Stomach (tissue), 9 donors: ENCODE measurements around the gene CFAP53. TPM values are rescaled to one million over a fixed set of nuclear protein-coding genes. Genes with fewer than 3 reads are reported as not detected.

Source experiments
- DNase-seq, 2 donors: peaks; one replicate each; pipeline versions ENCODE4 v3.0.0 to v3.0.0-alpha.2; 2013 to 2019
- H3K27ac ChIP-seq, 5 donors: fragments of 200-600 bp in 4 of 5; sonication (generic) in 4 of 5; one replicate each; pipeline ENCODE4 v1.5.1; 2013 to 2019; ENCODE audit warnings: mild to moderate bottlenecking in 1 of 5, moderate library complexity in 1 of 5
- H3K27me3 ChIP-seq, 3 donors: fragments of 200-600 bp; sonication (generic); one replicate each; pipeline ENCODE4 v1.5.1; 2017 to 2019; ENCODE audit warnings: mixed run types in 1 of 3
- H3K36me3 ChIP-seq, 4 donors: fragments of 200-600 bp; sonication (generic); 1 replicate in 3 of 4; 2 replicates in 1 of 4; pipeline ENCODE4 v1.5.1; 2016 to 2019
- H3K4me1 ChIP-seq, 4 donors: fragments of 200-600 bp; sonication (generic); one replicate each; pipeline ENCODE4 v1.5.1; 2016 to 2019
- H3K4me3 ChIP-seq, 4 donors: fragments of 200-600 bp; sonication (generic) in 3 of 4; one replicate each; pipeline ENCODE4 v1.5.1; 2016 to 2019; ENCODE audit warnings: mild to moderate bottlenecking in 1 of 4
- H3K9me3 ChIP-seq, 4 donors: fragments of 200-600 bp; sonication (generic); one replicate each; pipeline ENCODE4 v1.5.1; 2016 to 2019
- CTCF ChIP-seq, 7 experiments: fragments of 450-650 bp in 4 of 7; fragments of 200-600 bp in 3 of 7; sonication (generic) in 3 of 7; IDR thresholded peaks; one replicate each; pipeline ENCODE4 v1.5.1; 2016 to 2019; ENCODE audit warnings: antibody characterized with exemption in 7 of 7, control low read depth in 2 of 7, mild to moderate bottlenecking in 1 of 7
- EP300 ChIP-seq: sonication (generic); formaldehyde crosslinking; IDR thresholded peaks from one replicate; pipeline ENCODE4 v1.6.1; 2017; ENCODE audit warnings: antibody characterized with exemption
- POLR2A ChIP-seq, 4 donors: fragments of 450-650 bp; IDR thresholded peaks; one replicate each; pipeline ENCODE4 v1.6.1; 2016; ENCODE audit warnings: antibody characterized with exemption in 4 of 4, control low read depth in 2 of 4, mild to moderate bottlenecking in 1 of 4, moderate library complexity in 1 of 4
- POLR2AphosphoS5 ChIP-seq, 3 donors: sonication (generic); formaldehyde crosslinking; IDR thresholded peaks; one replicate each; pipeline ENCODE4 v1.6.1; 2016; ENCODE audit warnings: antibody characterized with exemption in 3 of 3
- WGBS, 5 donors: extraction: QIAGEN DNeasy Blood & Tissue Kit in 3 of 5; methylation state at CpG; one replicate each; pipeline versions ENCODE4 v1.1.5 to v1.1.7; 2013 to 2018; 5-methylcytosine and 5-hydroxymethylcytosine counted together
- intact Hi-C: fragments of 100-400 bp; cut with DNase I; formaldehyde crosslinking; loops from one replicate; pipeline ENCODE4 v1.15.1; 2023; ENCODE audit warnings: low total_unique reads
- polyA plus RNA-seq, 3 donors: library from polyadenylated mRNA; stranded (reverse); fragments of 200-250 nt; gene quantifications; one replicate each; pipeline ENCODE4 v1.2.3, GENCODE V29; 2013
- total RNA-seq, 5 donors: library from RNA; depleted of rRNA; stranded (reverse); fragments of >200 nt; gene quantifications; one replicate each; pipeline versions ENCODE4 v1.1.0 to v1.2.3, GENCODE V29; 2014 to 2016
- donor health status: healthy with polysubstance abuse.
- donor health status: Bipolar disorder and iron deficiency.
- donor health status: healthy.

The CFAP53 gene
- total and polyA plus RNA-seq, 8 donors = 0.25 to 4.1 (median 0.73) TPM; not detected in 4

GRCh38 chr18:50272568-50272967, 6.3 kb upstream of the CFAP53 start:
- DNase-seq = no peak
- H3K4me3 ChIP-seq = no peak overlapping the region
- 62 to 78% (median 67%) methylated on average over 4 to 5 of the region's 5 CpGs for WGBS, 5 donors
- TF ChIP-seq EP300 (no peak), POLR2AphosphoS5 (IDR thresholded peaks at IDR 0.05) (no peak)
- peaks cover 0 to 12% (median 5%) of the 10 kb centered on the region in 4 donors for H3K4me1 ChIP-seq
- H3K9me3 ChIP-seq = no peaks in the 10 kb centered on the region
- intact Hi-C loops = no loop called here
- no peaks in the 10 kb centered on the region for H3K27me3 ChIP-seq
- H3K27ac ChIP-seq = no peak overlapping the region
- peaks cover 70 to 91% (median 87%) of the 10 kb centered on the region in 4 donors for H3K36me3 ChIP-seq

- TF ChIP-seq CTCF (IDR thresholded peaks at IDR 0.05) = peak in 4 of 7 experiments; percentile 44 to 67 (median 62)
- TF ChIP-seq POLR2A (IDR thresholded peaks at IDR 0.05) = no peak
- TF ChIP-seq POLR2AphosphoS5 (IDR thresholded peaks at IDR 0.05) = peak in 2 of 3 donors; percentile 29 to 53
- WGBS, 5 donors = 10 to 31% (median 17%) methylated on average over 42 to 56 of the region's 56 CpGs
- Histone ChIP-seq H3K4me1 (peaks cover 0 to 28% (median 23%) of the 10 kb centered on the region in 4 donors), H3K36me3 (peaks cover 28 to 47% (median 45%) of the 10 kb centered on the region in 4 donors), H3K27me3 (no peaks in the 10 kb centered on the region), H3K27ac (peak overlapping the region; percentile 54 to 83 (median 77)), H3K4me3 (peak overlapping the region; percentile 45 to 48 (median 46)), H3K9me3 (no peaks in the 10 kb centered on the region)
- intact Hi-C loops = no loop called here
- peak; percentile 78 to 92 for DNase-seq
Observed at GRCh38 chr18:50268022-50268747, 1.9 kb upstream of the CFAP53 start.

GRCh38 chr18:50262977-50263376, 3.3 kb downstream of the CFAP53 start:
- Histone ChIP-seq H3K9me3 (no peaks in the 10 kb centered on the region), H3K36me3 (no peaks in the 10 kb centered on the region), H3K4me3 (no peak overlapping the region), H3K4me1 (peaks cover 0 to 23% (median 20%) of the 10 kb centered on the region in 4 donors), H3K27me3 (no peaks in the 10 kb centered on the region), H3K27ac (no peak overlapping the region)
- intact Hi-C loops = no loop called here
- no peak for TF ChIP-seq CTCF (IDR thresholded peaks at IDR 0.05)
- TF ChIP-seq EP300 = no peak
- TF ChIP-seq POLR2A (IDR thresholded peaks at IDR 0.05) = no peak
- TF ChIP-seq POLR2AphosphoS5 (IDR thresholded peaks at IDR 0.05) = no peak
- no peak for DNase-seq

GRCh38 chr18:50250935-50251334, 15.4 kb downstream of the CFAP53 start:
- no peaks in the 10 kb centered on the region for H3K4me1 ChIP-seq
- WGBS, 5 donors = 74 to 87% (median 78%) methylated on average over 3 of the region's 3 CpGs
- no peaks in the 10 kb centered on the region for H3K36me3 ChIP-seq
- intact Hi-C loops = no loop called here
- no peaks in the 10 kb centered on the region for H3K27me3 ChIP-seq
- H3K4me3 ChIP-seq = no peak overlapping the region
- TF ChIP-seq POLR2A (IDR thresholded peaks at IDR 0.05) (no peak), CTCF (IDR thresholded peaks at IDR 0.05) (no peak), EP300 (no peak), POLR2AphosphoS5 (IDR thresholded peaks at IDR 0.05) (no peak)
- no peaks in the 10 kb centered on the region for H3K9me3 ChIP-seq
- DNase-seq = no peak
- H3K27ac ChIP-seq = no peak overlapping the region

- no peaks in the 10 kb centered on the region for H3K27me3 ChIP-seq
- no peak overlapping the region for H3K4me3 ChIP-seq
- TF ChIP-seq POLR2AphosphoS5 (IDR thresholded peaks at IDR 0.05) = no peak
- TF ChIP-seq EP300 = no peak
- no peak for TF ChIP-seq POLR2A (IDR thresholded peaks at IDR 0.05)
- TF ChIP-seq CTCF (IDR thresholded peaks at IDR 0.05) = no peak
- H3K27ac ChIP-seq = no peak overlapping the region
- H3K9me3 ChIP-seq = no peaks in the 10 kb centered on the region
- no peak for DNase-seq
- no peaks in the 10 kb centered on the region for H3K4me1 ChIP-seq
- intact Hi-C loops = no loop called here
- H3K36me3 ChIP-seq = no peaks in the 10 kb centered on the region
Observed at GRCh38 chr18:50249576-50249975, 16.7 kb downstream of the CFAP53 start.
